ENCODE results near the gene GTF2F2. TPM values are rescaled to one million over a fixed set of nuclear protein-coding genes. Genes with fewer than 3 reads are reported as not detected.

The GTF2F2 gene
- total and polyA plus RNA-seq, 10 donors: 11.8 to 19.1 (median 16.4) TPM

GRCh38 chr13:45331123-45331619, 210.9 kb downstream of the GTF2F2 start:
- H3K27me3 ChIP-seq (replicated peaks in 1 of 7): no peaks in the 10 kb centered on the region
- TF ChIP-seq POLR2AphosphoS5 (IDR thresholded peaks at IDR 0.05): no peak
- no peak for TF ChIP-seq CTCF (IDR thresholded peaks at IDR 0.05 in 8 of 11, conservative IDR thresholded peaks at IDR 0.05 in 3 of 11)
- no peak for TF ChIP-seq POLR2A (IDR thresholded peaks at IDR 0.05)
- peaks cover 2 to 24% (median 9%) of the 10 kb centered on the region in 6 donors for H3K36me3 ChIP-seq
- H3K4me1 ChIP-seq: peaks cover 34 to 100% (median 75%) of the 10 kb centered on the region in 6 donors
- DNase-seq: no peak
- H3K9me3 ChIP-seq: no peaks in the 10 kb centered on the region
- 62 to 84% (median 64%) methylated on average over 1 of the region's 1 CpG for WGBS, 5 donors
- intact Hi-C loops (cut with DNase I; ENCODE audit: low total_unique reads): no loop called here
- peak overlapping the region in 5 of 8 donors; percentile 9 to 84 (median 76) for H3K27ac ChIP-seq
- H3K4me3 ChIP-seq: no peak overlapping the region

- H3K4me1 ChIP-seq: peaks cover 38 to 100% (median 80%) of the 10 kb centered on the region in 6 donors
- H3K4me3 ChIP-seq: no peak overlapping the region
- no peaks in the 10 kb centered on the region for H3K9me3 ChIP-seq
- H3K36me3 ChIP-seq: peaks cover 2 to 29% (median 14%) of the 10 kb centered on the region in 6 donors
- DNase-seq: no peak
- TF ChIP-seq POLR2AphosphoS5 (IDR thresholded peaks at IDR 0.05) (no peak), CTCF (IDR thresholded peaks at IDR 0.05 in 8 of 11, conservative IDR thresholded peaks at IDR 0.05 in 3 of 11) (no peak), POLR2A (IDR thresholded peaks at IDR 0.05) (no peak)
- intact Hi-C loops (cut with DNase I; ENCODE audit: low total_unique reads): no loop called here
- 76 to 88% (median 82%) methylated on average over 3 of the region's 3 CpGs for WGBS, 5 donors
- no peaks in the 10 kb centered on the region for H3K27me3 ChIP-seq (replicated peaks in 1 of 7)
- peak overlapping the region in 4 of 8 donors; percentile 28 to 84 (median 76) for H3K27ac ChIP-seq
These were observed 211.4 kb downstream of the GTF2F2 start for GRCh38 chr13:45331692-45332035.

- intact Hi-C loops (cut with DNase I; ENCODE audit: low total_unique reads): no loop called here
- Histone ChIP-seq H3K27ac (peak overlapping the region in 6 of 8 donors; percentile 6 to 84 (median 56)), H3K27me3 (replicated peaks in 1 of 7) (no peaks in the 10 kb centered on the region), H3K4me3 (no peak overlapping the region), H3K4me1 (peaks cover 41 to 100% (median 84%) of the 10 kb centered on the region in 6 donors), H3K36me3 (peaks cover 2 to 35% (median 20%) of the 10 kb centered on the region in 6 donors), H3K9me3 (no peaks in the 10 kb centered on the region)
- 91 to 98% (median 94%) methylated on average over 2 of the region's 2 CpGs for WGBS, 5 donors
- TF ChIP-seq CTCF (IDR thresholded peaks at IDR 0.05 in 8 of 11, conservative IDR thresholded peaks at IDR 0.05 in 3 of 11) (no peak), POLR2A (IDR thresholded peaks at IDR 0.05) (no peak), POLR2AphosphoS5 (IDR thresholded peaks at IDR 0.05) (no peak)
- no peak for DNase-seq
These were observed 211.9 kb downstream of the GTF2F2 start for GRCh38 chr13:45332036-45332830.

GRCh38 chr13:45332831-45333219, 212.5 kb downstream of the GTF2F2 start:
- H3K36me3 ChIP-seq: peaks cover 2 to 41% (median 25%) of the 10 kb centered on the region in 6 donors
- H3K4me3 ChIP-seq: no peak overlapping the region
- WGBS, 5 donors: 95 to 98% (median 97%) methylated on average over 3 of the region's 3 CpGs
- no peaks in the 10 kb centered on the region for H3K9me3 ChIP-seq
- DNase-seq: no peak
- H3K4me1 ChIP-seq: peaks cover 45 to 100% (median 85%) of the 10 kb centered on the region in 6 donors
- TF ChIP-seq POLR2A (IDR thresholded peaks at IDR 0.05) (no peak), POLR2AphosphoS5 (IDR thresholded peaks at IDR 0.05) (no peak), CTCF (IDR thresholded peaks at IDR 0.05 in 8 of 11, conservative IDR thresholded peaks at IDR 0.05 in 3 of 11) (no peak)
- H3K27ac ChIP-seq: peak overlapping the region in 7 of 8 donors; percentile 6 to 84 (median 37)
- no peaks in the 10 kb centered on the region for H3K27me3 ChIP-seq (replicated peaks in 1 of 7)
- intact Hi-C loops (cut with DNase I; ENCODE audit: low total_unique reads): no loop called here

Data from spleen (tissue), 11 donors.